Transverse colon (tissue), 4 donors: ENCODE results near the gene CREB3.

Experiments
- POLR2AphosphoS5 ChIP-seq, 3 donors: sonication (generic); formaldehyde crosslinking; IDR thresholded peaks; one replicate each; pipeline ENCODE4 v1.6.1; 2016; ENCODE audit warnings: antibody characterized with exemption in 3 of 3
- TF ChIP-seq, protein P1 (sequence below), 5 experiments: fragments of 200-600 bp in 3 of 5; fragments of 450-650 bp in 2 of 5; sonication (generic) in 3 of 5; IDR thresholded peaks; 1 replicate in 2 of 5; 2 replicates in 3 of 5; pipeline ENCODE4 v1.5.1; 2016 to 2017; ENCODE audit warnings: antibody characterized with exemption in 5 of 5, inconsistent platforms in 3 of 5, mild to moderate bottlenecking in 2 of 5, moderate library complexity in 1 of 5

- TF ChIP-seq, protein P1, sequence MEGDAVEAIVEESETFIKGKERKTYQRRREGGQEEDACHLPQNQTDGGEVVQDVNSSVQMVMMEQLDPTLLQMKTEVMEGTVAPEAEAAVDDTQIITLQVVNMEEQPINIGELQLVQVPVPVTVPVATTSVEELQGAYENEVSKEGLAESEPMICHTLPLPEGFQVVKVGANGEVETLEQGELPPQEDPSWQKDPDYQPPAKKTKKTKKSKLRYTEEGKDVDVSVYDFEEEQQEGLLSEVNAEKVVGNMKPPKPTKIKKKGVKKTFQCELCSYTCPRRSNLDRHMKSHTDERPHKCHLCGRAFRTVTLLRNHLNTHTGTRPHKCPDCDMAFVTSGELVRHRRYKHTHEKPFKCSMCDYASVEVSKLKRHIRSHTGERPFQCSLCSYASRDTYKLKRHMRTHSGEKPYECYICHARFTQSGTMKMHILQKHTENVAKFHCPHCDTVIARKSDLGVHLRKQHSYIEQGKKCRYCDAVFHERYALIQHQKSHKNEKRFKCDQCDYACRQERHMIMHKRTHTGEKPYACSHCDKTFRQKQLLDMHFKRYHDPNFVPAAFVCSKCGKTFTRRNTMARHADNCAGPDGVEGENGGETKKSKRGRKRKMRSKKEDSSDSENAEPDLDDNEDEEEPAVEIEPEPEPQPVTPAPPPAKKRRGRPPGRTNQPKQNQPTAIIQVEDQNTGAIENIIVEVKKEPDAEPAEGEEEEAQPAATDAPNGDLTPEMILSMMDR (IDR thresholded peaks at IDR 0.05), result no peak
- no peak for TF ChIP-seq POLR2AphosphoS5 (IDR thresholded peaks at IDR 0.05)
These were observed 31.3 kb downstream of the CREB3 start for GRCh38 chr9:35763803-35764202.
